GM21529 (cell line): Measurements from ENCODE around the gene PTPMT1.

Experiments
- ATAC-seq: cut with Tn5 transposase; IDR thresholded peaks from one replicate; pipeline ENCODE4 v1.9.1; 2021; ENCODE audit not compliant: unreplicated experiment

Gene PTPMT1

GRCh38 chr11:47605921-47606320 is 40.5 kb downstream of the PTPMT1 start:
- ATAC-seq: no peak

- no peak for ATAC-seq
Measured at GRCh38 chr11:47606731-47607130, 41.3 kb downstream of the PTPMT1 start.

GRCh38 chr11:47607380-47607779 is 42.0 kb downstream of the PTPMT1 start:
- ATAC-seq: no peak

- ATAC-seq: no peak
Measured at GRCh38 chr11:47609675-47610074, 44.3 kb downstream of the PTPMT1 start.

- ATAC-seq: peak; percentile 92
Measured at GRCh38 chr11:47611348-47611794, 46.0 kb downstream of the PTPMT1 start.

GRCh38 chr11:47615249-47615648 is 49.9 kb downstream of the PTPMT1 start:
- no peak for ATAC-seq

GRCh38 chr11:47616726-47617416 is 51.5 kb downstream of the PTPMT1 start:
- peak; percentile 56 for ATAC-seq

GRCh38 chr11:47617417-47617809 is 52.0 kb downstream of the PTPMT1 start:
- no peak for ATAC-seq

- ATAC-seq: no peak
Measured at GRCh38 chr11:47620836-47621378, 55.5 kb downstream of the PTPMT1 start.
